GM21526 (cell line): ENCODE measurements around the gene STK32B.

Experiments used
- ATAC-seq: cut with Tn5 transposase; IDR thresholded peaks from one replicate; pipeline ENCODE4 v1.9.1; 2021; ENCODE audit warnings: moderate library complexity; ENCODE audit not compliant: unreplicated experiment, low FRiP score

The STK32B gene

GRCh38 chr4:5479518-5480060, 428.3 kb downstream of the STK32B start:
- no peak for ATAC-seq

DNA sequence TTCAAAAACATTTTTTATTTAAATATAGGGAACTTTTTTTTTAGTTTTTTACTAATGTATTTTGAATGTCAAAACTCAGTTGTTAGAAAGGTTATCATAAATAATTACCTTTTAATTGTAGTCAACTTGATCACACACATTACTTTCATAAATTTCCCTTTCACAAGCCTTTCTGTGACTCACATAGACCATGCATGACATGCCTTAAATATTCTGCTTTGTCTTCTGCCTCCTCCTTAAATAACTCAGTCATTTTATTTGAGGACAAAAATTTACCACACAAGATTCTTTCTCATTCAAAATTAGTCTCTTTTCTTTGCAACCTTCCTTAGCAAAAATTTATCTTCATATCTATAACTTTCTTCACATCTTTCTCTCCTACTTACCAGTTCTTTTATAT, 437.1 kb downstream of the STK32B start:
- ATAC-seq: no peak

GRCh38 chr4:5489260-5489659, 438.0 kb downstream of the STK32B start:
- ATAC-seq: no peak

DNA sequence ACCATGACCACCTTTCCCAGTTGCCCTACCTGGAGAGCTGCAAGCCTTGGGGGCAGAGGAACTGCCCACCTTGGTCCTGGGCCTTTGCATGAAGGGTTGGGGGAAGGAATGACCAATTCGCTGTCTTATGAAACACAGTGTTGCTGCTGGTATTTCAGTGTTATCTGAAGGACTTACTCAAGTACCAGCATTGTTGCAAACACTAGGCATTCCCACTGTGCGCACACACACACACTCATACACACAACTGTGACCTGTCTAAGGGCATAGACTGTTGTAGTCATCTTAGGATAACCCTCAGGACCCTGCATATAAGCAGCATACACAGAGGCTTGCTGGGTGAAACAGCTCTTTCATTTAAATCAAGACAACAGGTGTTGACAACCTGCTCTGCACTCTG, 446.2 kb downstream of the STK32B start:
- ATAC-seq: no peak

- ATAC-seq: no peak
Observed at GRCh38 chr4:5500165-5500564, 448.9 kb downstream of the STK32B start.

DNA sequence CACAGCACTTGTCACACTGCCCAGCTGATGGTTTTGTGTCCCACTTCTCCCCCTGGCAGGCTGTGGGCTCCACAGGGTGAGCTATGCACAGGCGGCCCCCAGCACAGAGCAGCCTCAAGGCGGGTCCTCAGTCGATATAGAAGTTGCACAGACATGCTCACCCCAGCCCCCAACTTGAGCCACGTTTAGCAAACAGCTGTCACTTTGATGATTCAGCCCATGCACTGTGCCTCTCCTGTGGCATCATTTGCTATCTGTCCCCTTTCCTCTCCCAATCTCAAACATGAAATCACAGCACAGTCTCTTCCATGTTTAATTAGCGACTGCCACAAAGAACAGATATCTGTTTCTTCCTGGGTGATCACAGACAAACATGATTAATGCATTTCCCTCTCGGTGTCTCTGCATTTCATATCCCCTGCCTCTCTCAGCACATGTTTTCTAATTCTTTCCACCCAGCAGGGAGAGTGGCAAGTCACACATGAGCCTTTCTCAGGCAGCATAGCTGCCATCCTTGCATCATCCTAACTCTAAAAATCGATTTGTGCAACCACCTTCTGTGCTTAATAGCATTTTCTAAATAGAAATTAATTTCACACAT, 452.2 kb downstream of the STK32B start:
- no peak for ATAC-seq

GRCh38 chr4:5504486-5504885, 453.2 kb downstream of the STK32B start:
- ATAC-seq: no peak

DNA sequence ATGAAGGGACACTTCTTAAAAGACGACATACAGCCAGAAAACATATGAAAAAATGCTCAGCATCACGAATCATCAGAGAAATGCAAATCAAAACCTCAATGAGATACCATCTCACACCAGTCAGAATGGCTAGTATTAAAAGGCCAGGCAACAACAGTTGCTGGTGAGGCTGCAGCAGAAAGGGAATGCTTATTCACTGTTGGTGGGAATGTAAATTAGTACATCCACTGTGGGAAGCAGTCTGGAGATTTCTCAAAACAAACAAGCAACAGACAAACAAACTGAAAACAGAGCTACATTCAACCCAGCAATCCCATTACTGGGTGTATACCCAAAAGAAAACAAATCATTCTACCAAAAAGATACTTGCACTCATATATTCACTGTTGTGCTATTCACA, 459.2 kb downstream of the STK32B start:
- ATAC-seq: no peak

DNA sequence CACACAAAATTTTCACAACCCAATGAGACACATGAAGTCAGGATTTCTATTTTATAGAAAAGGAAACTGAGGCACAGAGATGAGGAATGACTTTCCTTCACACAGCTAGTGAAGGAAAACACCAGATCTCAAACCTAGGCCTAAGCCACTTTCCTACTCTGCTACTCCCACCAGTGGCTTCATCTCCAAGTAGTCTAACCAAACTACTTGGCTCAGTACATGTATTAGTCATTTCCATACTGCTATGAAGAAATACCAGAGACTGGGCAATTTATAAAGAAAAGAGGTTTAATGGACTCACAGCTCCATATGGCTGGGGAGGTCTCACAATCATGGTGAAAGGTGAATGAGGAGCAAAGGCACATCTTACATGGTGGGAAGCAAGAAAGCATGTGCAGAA, 460.5 kb downstream of the STK32B start:
- no peak for ATAC-seq

DNA sequence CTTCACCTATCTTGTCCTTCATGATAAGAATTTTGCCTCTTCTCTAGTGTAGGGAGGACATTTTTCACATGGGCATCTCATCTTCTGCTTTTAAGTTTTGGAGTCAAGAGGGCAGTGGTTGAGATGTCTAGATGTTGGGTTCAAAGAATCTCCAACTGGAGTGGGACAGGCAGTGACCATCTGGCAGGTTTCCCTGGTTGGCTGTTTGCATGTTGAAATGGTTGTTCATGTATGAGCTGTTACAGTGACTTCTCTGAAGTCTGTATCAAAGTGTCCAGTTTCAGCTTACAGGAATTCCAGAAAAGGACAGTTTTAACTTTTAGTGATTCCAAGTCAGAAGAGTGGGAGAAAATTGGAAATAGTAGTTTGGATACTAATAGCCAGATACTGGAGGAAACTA, 464.4 kb downstream of the STK32B start:
- no peak for ATAC-seq

DNA sequence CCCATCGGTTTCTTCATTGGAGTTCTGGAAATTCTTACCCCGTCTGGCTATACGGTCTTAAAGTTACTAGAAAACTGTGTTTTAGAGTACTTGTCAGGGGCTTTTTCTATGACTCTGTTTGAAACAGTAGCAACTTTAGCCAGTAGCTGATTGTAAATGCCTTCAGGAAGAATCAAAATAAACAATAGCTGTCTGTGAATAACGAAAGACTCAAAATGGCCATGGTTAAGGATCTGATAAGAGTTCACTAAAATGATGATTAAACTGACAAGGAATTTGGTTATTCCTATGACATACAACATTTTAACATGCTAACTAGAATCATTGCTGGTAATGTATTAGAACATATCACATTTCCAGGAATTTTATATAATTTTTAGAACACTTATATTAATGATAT, 466.1 kb downstream of the STK32B start:
- no peak for ATAC-seq

GRCh38 chr4:5524446-5525299, 473.4 kb downstream of the STK32B start:
- ATAC-seq: no peak

- ATAC-seq: no peak
Observed at GRCh38 chr4:5526080-5526846, 475.0 kb downstream of the STK32B start.

GRCh38 chr4:5527211-5527610, 475.9 kb downstream of the STK32B start:
- ATAC-seq: no peak

GRCh38 chr4:5528031-5528436, 476.8 kb downstream of the STK32B start:
- ATAC-seq: no peak

GRCh38 chr4:5532100-5532499, 480.8 kb downstream of the STK32B start:
- no peak for ATAC-seq

DNA sequence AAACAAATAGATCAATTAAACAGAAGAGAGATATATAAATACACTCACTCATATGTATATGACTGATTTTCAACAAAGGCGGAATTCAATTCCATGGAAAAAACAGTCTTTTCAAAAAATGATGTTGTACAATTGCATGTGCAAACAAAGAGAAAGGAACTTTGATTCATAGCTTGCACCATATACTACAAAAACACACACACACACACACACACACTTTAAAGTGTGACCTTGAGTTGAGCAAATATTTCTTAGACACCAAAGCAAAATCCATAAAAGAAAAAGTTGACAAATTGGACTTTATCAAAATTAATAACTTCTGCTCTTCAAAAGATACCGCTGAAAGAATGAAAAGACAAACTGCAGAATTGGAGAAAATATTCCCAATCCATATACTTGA, 488.3 kb downstream of the STK32B start:
- no peak for ATAC-seq

- no peak for ATAC-seq
Observed at GRCh38 chr4:5541169-5541568, 489.9 kb downstream of the STK32B start.

DNA sequence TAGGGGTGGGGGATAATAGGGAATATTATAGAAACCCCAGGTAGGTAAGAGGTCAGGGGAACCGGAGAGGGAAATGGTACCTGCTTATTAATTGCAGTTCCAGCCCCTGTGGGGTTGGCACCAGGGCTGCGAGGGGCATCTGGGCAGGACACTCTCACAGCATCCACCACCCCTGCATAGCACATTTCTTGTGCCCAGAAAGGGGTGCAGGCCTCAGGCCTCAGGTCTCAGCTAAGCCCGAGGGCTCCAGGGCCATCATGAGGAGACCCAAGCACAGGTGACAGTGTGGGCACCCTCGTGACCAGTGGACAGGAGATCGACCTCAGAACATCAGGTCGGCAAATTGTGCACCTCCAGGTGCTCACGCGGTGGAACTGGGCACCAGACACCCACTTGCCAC, 492.4 kb downstream of the STK32B start:
- no peak for ATAC-seq

DNA sequence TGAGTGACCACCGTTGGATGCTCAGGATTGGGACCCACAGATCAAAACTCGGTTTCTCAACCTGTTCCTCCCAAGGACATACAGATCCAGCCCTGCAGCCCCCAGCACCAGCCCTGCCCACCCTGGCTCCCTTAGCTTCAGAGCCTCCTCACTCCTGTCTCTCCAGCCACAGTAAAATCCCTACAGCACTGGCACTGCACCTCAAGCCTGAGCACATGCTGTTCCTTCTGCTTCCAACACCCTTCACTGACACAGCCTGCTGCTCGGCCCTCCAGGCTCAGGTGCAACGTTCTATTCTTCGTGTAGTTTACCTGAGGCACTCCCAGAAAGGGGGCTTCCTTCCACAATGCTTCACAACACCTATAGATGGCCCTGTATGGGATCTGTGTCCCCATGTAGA, 493.5 kb downstream of the STK32B start:
- no peak for ATAC-seq

GRCh38 chr4:5545271-5545670, 494.0 kb downstream of the STK32B start:
- no peak for ATAC-seq
